DMS153 (cell line): ENCODE results near the gene RIC3.

Experiments
- DNase-seq: peaks from one replicate; lab custom pipeline; 2025; lab: John Stamatoyannopoulos, UW

Gene RIC3

DNA sequence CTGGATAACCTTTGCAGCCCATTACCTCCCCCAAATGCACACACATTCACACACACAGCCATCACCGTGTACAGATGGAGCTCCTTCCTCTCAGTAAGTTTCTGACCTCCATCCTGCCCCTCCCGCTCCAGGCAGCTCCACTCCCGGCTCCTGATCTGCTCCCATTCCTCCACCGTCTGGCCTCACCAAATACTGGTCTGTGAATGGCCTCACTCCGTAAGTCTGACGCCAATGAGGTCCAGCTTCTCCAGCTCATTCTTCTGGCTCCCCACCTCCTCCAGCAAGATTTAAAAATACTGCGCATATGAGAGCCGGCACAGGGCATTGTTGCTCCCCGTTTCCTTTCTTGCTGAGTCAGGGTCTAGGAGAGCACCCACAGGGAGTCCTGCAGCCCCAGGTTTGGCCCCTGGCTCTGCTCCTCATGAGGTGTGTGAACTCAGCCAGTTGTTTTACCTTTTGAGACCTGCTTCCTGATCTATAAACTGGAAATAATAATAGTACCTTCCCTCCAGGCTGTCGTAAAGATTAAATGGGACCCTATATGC, 101.8 kb downstream of the RIC3 start:
- DNase-seq: no peak

DNA sequence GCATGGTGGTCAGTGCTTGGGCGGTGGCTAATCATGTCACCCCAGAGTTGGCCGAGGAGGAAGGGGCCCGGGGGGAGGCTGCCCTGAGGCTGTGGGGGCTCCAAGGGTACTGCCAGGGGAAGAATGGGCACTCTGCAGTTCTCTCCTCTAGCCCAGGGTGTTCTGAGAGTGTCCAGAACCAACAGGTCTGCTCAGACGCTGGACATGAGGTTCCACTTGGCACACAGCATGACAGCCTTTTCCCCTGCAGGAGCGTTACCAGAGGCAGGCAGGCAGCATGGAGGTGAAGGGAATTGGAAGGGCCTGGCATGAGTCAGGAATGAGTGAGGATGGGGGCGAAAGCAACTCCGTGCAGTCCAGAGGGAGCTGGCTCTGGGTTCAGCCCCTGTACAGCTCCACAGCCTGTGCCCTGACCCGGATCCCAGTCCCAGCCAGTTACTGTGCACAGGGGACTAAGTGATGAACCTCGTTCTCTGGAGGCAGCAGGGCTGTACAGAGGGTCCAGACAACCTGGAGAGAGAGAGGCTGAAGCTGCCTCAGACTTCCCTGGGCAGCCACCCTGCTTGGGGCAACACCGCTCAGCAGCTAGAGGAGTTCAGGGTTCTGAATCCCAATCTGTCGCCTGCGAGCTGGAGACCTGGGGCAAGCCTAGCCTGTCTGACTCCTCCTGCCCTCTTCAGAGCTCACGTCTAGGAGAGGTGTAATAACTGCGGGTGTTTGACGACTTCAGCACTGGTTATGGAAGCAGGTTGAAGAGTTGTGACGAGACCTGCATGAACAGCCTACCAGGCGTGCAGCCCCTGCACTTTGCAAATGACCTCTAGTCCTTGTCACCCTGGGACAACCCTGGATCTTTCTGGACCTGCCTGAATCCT, 102.6 kb downstream of the RIC3 start:
- no peak for DNase-seq

DNA sequence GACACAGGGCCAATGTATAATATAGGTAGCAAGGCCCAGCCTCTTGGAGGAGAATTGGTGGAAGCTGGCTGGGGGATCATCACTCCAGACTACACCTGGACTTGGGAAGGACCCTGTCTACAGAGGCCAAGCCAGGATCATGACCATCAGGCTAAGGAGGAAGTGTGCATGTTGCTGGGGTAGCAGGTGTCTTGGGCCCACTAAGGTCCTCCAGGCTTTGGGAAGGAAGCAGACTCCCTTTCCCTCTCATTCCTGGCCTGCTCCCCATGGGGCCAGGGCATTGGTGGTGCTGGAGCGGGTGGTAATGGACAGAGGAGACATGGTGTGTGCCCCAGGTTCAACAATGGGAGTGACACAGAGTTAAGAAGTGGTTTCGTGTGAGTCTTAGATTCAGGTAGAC, 103.8 kb downstream of the RIC3 start:
- no peak for DNase-seq

DNA sequence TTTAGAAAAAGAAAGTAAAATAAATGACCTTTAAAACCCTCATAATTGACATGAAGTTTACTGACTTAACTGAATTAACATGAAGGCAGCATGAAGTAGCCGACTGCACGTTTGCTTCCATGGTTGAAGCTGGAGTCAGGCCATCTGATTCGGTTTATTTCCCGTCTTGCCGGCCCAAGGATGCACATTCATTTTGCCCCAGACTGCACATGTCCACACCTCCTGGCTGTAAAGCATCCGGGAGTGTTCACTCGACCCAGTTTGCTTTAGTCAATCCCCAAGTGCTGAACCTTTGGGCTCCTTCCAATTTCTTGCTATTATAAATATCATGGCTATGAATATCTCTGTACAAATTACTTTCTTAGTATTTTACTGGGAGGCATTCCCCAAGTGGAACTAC, 105.5 kb downstream of the RIC3 start:
- DNase-seq: no peak

DNA sequence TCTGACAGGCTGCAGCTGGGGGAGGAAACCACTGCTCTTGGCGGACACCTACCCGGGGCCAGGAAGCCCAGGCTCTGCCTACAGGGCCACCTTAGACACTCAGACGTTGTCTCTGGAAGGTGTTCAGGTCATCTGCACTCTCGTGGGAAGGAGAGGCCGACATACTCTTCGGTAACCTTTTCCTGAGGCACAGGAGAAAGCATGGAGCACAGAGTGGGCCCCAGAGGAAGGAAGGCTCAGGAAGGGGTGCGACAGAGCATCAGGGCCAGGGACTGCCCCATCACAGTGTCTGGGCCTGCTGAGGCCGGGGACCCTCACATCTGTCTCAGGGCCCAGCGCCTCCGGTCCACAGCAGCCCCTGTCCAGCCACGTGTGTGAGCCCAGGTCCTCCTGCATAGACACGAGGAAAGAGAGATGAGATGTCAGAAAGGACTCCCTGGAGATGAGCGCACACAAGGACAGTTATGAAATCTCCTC, 106.0 kb downstream of the RIC3 start:
- no peak for DNase-seq

DNA sequence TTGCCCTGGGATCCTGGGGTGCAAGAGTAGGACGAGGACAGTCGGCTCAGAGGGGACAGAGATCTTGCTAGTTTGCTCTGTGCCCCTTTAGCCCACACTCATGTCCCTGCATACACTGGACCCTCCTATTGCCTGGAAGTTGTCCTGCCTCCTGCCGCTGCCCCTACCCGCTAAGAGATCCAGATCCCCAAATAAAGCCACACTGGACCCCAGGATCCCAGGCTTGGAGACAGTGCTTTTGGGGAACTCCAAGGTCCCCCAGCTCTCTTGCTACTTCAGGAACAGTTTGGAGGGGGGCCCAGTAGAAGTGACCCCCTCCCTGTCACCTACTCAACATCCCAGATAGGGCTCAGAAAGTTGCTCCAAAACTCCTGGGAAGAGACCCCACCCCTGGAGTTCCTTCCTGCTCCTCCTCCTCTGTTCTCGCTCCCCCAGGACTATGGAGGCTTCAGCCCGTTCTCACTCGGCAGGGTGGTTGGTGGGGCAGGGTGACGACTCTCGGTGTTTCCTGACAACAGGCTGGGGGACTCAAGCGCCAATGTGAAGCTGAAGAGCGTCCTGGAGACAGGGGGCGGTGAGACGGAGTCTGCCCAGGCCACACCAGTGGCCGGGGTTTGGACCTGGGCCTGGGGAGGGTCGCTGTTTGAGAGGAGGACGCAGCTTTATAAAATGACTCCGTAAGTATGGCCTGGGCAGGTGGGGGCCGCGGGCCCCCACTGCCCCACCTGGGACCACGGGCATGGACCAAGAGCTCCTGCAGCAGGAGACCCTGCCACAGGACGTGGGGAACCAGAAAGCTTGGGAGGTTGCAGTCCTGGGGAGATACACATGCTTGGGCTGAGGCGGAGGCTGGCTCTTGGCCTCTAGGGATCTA, 107.0 kb downstream of the RIC3 start:
- no peak for DNase-seq

DNA sequence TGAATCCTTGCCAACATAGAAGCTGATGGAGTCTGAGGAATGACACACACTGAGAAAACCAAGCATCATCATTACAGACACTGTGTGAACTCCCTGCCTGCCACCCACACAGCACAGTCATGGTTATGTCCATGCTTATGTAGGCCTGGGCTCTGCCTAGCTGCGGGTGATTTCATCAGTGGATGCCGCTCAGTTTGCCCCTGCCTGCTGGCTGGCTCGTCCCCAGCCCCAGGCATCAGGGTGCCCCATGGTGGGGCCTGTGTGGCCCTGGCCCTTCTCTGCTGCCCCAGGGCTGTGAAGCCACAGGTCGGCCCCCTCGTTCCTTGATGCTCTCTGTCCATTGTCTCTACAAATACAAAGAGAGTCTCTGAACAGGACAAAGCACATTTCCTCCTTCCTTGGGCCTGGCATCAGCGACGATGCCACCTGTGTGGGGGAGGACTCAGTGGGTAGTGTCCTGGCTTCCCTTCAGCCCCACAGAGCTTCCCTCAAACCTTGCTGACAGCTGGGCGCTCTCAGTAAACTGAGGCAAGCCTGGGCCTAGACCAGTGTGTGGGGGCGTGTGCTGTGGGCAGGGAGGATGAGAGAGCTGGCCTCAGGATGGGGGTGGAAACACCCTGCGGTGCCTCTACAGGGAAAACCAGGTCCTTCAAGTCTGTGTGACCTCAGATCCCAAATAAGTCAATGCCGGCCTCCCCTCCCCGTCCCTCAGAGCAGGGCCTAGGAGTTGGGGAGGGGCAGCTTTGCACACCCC, 107.8 kb downstream of the RIC3 start:
- no peak for DNase-seq

DNA sequence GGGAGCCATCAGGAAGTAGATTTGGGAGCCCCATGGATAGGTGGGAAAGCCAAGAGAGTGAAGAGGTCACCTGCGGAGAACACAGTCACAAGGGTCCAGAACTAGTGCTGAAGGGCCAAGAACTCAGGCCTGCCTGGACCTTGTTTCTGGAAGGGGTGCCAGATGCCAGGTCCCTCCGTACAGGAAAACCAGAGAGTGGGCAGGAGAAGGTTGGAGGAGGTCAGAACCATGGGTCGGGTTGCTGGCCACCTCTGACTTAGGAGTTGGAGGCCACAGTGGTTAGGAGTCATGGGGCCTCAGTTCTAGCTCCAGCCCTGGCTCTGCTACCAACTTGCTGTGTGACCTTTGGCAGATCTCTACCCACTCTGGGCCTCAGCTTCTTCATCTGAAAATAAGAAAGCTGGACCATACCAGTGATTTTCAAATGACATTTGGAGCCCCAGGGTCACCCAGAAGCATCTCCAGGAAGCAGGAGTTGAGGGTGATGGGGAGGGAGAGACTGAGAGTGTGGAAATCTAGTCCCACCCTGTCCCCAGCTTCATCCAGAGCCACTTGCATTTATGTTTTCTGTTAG, 108.6 kb downstream of the RIC3 start:
- no peak for DNase-seq

DNA sequence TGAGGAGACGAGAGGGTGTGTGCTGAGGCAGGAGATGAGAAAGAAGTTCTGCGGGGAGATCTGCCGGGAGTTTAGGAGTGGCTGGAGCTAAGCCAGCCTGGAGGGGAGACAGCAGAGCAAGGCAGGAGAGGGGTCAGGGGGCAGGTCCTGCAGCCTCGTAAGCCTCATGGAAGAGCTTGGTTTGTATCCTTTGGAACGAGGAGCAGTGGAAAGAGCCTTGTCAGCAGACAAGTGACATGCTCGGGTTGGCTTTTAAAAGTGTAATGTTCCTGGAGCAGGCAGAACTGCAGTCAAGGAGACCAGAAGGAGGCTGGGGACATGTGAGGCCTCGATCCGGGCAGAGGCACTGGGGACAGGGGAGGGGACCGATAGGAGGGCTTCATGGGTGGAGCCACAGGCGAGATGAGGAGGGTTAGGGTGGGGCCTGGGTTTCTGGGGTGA, 109.2 kb downstream of the RIC3 start:
- DNase-seq: no peak

DNA sequence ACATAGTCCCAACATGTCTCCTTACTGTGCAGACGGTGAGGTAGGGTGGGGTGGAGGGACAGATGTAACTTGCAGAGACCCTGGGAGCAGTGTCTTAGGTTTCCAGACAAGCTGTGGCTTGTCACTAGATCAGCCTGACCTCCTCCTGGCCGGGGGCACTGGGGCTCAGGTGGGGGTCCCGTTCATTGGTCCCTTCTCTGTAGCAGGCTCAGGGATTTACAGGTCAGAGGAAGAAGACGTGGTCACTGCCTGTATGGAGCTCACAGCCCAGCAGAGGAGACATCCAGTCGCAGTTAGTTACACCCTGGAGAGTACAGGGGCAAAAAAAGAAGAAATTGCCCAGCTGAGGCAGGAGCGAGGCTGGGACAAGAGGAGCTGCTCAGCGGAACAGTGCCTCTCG, 109.8 kb downstream of the RIC3 start:
- DNase-seq: no peak

DNA sequence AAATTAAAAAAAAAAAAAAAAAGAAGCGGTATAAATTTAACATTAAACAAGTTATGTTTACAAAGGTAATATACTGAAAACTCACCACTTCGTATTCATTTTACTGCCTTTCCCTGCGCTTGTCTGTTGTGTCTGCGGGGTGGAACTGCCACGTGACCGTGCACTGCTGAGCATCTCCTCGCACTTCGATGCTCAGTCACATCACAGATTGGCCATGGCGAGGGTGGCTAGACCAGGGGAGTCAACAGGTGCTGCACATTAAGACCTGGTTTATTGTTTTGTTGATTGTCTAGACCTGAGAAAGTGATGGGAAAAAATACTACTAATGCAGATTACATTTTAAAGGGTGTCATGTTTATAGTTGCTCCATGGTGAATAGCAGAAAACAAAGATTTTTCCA, 110.6 kb downstream of the RIC3 start:
- no peak for DNase-seq

DNA sequence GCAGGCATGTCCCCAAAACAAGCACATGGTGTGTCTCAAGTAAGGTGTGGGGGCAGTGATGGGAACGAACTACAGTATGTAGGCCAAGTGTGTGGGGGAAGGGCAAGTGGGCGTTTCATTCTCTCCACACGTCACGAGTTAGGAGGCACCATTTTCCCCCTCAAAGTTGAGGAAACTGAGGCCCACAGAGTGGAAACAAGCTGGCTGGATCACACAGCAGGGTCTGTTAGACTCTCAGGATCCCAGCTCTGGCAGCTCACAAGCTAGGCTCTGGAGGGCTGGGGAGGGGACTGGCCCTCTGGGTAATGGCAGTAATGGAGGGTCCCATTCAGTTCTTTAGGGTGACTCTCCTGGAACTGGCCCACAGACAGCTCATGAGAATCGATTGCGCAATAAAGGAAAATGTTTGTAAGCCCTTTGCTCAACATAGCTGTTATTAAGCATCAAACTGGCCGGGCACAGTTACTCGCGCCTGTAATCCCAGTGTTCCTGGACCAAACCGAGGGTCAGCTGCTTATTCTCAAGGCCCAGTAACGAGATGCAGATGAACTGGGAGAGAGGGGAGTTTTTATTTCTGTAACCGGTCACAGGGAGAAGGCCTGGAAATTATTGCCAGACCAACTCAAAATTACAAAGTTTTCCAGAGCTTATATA, 111.9 kb downstream of the RIC3 start:
- no peak for DNase-seq
